ENCODE measurements around the gene SCUBE2. TPM values are rescaled to one million over a fixed set of nuclear protein-coding genes. Genes with fewer than 3 reads are reported as not detected.

The SCUBE2 gene
- total and polyA plus RNA-seq, 3 experiments from 2014 or later: 0.47 TPM; not detected in 2

GRCh38 chr11:9089636-9090035 is 1.8 kb downstream of the SCUBE2 start:
- ChIA-PET CTCF (no interaction called here), POLR2A (no interaction called here)
- Mint-ChIP-seq H3K4me1 (peaks cover 3 to 18% (median 5%) of the 10 kb centered on the region in 3 donors), H3K36me3 (no peaks in the 10 kb centered on the region), H3K4me3 (no peak overlapping the region), H3K9me3 (no peaks in the 10 kb centered on the region), H3K27me3 (peaks cover 42 to 72% of the 10 kb centered on the region in 2 donors), H3K27ac (no peak overlapping the region)
- Histone ChIP-seq H3K4me1 (ENCODE audit: insufficient read depth, low read length) (no peaks in the 10 kb centered on the region), H3K27ac (ENCODE audit: low read depth, low read length) (no peak overlapping the region), H3K4me3 (ENCODE audit: low read length) (no peak overlapping the region), H3K36me3 (ENCODE audit: insufficient read depth, low read length) (no peaks in the 10 kb centered on the region), H3K9me3 (ENCODE audit: low read length) (no peaks in the 10 kb centered on the region), H3K27me3 (ENCODE audit: insufficient read depth, low read length, poor library complexity, severe bottlenecking) (peaks cover 16% of the 10 kb centered on the region)
- DNase-seq: no peak

DNA sequence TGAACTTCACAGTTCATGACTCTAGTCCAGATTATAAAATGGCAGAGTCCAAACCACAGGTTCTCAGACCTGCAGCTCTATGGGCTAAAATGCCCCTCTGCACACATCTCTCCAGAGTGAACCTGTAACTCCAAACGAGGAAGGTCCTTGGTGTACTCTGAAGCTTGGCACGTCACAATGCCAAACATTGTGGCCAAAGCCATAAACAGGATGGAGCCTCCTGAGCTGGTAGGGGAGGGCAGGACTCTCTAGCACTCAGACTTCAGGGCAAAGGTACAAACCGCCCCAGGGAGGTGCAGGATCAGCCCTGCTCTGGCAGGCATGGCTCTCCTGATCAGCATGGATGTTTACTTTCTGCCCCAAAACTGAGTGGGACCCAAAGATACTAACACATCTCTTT is 2.3 kb downstream of the SCUBE2 start:
- H3K36me3 ChIP-seq (ENCODE audit: insufficient read depth, low read length): no peaks in the 10 kb centered on the region
- no peaks in the 10 kb centered on the region for H3K4me1 ChIP-seq (ENCODE audit: insufficient read depth, low read length)
- POLR2A ChIA-PET: no interaction called here
- Mint-ChIP-seq H3K9me3 (no peaks in the 10 kb centered on the region), H3K4me3 (no peak overlapping the region), H3K27me3 (peaks cover 44 to 71% of the 10 kb centered on the region in 2 donors), H3K36me3 (no peaks in the 10 kb centered on the region), H3K4me1 (peaks cover 3 to 18% (median 5%) of the 10 kb centered on the region in 3 donors), H3K27ac (no peak overlapping the region)
- CTCF ChIA-PET: interaction anchor here (1.3 kb wide), 1 partner anchor 418 kb away, joined by 4 read pairs; no protein-coding TSS in a partner anchor
- H3K27ac ChIP-seq (ENCODE audit: low read depth, low read length): no peak overlapping the region
- DNase-seq: no peak
- peaks cover 16% of the 10 kb centered on the region for H3K27me3 ChIP-seq (ENCODE audit: insufficient read depth, low read length, poor library complexity, severe bottlenecking)
- H3K9me3 ChIP-seq (ENCODE audit: low read length): no peaks in the 10 kb centered on the region
- no peak overlapping the region for H3K4me3 ChIP-seq (ENCODE audit: low read length)

- Histone ChIP-seq H3K27me3 (ENCODE audit: insufficient read depth, low read length, poor library complexity, severe bottlenecking) (no peaks in the 10 kb centered on the region), H3K36me3 (ENCODE audit: insufficient read depth, low read length) (no peaks in the 10 kb centered on the region), H3K4me1 (ENCODE audit: insufficient read depth, low read length) (no peaks in the 10 kb centered on the region), H3K4me3 (ENCODE audit: low read length) (no peak overlapping the region), H3K9me3 (ENCODE audit: low read length) (no peaks in the 10 kb centered on the region), H3K27ac (ENCODE audit: low read depth, low read length) (no peak overlapping the region)
- Mint-ChIP-seq H3K4me1 (no peaks in the 10 kb centered on the region), H3K27ac (no peak overlapping the region), H3K27me3 (peaks cover 13 to 21% of the 10 kb centered on the region in 2 donors), H3K36me3 (no peaks in the 10 kb centered on the region), H3K4me3 (no peak overlapping the region), H3K9me3 (no peaks in the 10 kb centered on the region)
- ChIA-PET POLR2A (no interaction called here), CTCF (no interaction called here)
- DNase-seq: no peak
These were observed 8.8 kb downstream of the SCUBE2 start for GRCh38 chr11:9082575-9082974.

DNA sequence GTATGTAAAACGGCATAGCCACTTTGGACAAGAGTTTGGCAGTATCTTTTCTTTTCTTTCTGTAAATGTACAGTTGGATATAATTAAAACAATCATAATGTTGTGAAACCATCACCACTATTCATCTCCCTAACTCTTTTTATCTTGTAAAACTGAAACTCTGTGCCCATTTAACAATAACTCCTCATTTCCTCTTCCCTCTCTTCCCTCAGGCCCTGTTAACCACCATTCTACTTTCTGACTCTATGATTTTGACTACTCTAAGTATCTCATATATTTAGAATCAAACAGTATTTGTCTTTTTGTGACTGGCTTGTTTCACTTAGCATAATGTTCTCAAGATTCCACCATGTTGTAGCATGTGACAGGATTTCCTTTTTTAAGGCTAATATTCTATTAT is 10.2 kb downstream of the SCUBE2 start:
- H3K4me1 Mint-ChIP-seq: no peaks in the 10 kb centered on the region

DNA sequence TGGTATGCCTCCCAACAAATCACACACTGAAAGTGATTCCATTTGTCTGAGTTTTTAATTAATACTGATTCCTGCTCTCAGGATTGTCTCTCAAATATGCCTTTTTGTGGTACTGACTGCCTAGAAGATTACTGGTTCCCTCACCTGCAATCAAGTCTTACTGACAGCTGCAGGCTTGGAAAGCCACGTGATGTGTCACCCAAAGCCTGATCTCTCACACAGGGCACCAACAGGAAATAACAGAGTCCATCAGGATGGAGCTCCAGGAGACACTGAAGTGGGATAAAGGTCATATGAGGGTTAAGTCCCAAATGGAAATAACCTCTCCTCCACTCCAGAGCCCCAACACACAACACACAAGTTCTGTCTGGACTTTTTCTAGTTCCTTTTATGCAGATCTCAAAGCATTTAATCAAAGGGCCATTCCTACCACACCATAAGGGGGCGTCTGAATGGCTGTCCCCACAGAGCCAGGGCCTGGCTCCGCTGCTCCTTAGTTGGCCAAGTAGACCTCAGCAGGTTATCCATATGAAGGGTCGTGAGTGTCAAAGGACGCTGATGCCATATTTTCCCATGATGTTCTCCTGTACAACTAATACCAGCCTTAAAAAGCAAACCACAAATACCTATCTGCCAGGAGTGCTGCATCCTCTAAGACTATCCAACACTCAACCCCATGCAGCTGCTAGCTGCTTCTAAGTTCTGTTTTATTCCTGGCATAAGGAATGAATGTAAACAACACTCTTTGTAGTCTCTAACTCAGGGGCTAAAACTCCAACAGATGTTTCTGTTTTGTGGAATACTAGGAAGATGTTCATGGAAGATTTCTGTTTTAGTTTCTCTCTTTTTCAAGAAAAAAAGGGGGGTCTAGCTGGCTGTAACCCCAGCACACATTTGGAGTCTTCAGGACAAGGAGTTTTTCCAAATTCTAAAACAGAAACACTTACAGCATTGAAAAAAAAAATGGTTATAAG is 13.0 kb downstream of the SCUBE2 start:
- no peaks in the 10 kb centered on the region for H3K9me3 Mint-ChIP-seq
- Histone ChIP-seq H3K4me3 (ENCODE audit: low read length) (no peak overlapping the region), H3K4me1 (ENCODE audit: insufficient read depth, low read length) (no peaks in the 10 kb centered on the region), H3K36me3 (ENCODE audit: insufficient read depth, low read length) (no peaks in the 10 kb centered on the region), H3K9me3 (ENCODE audit: low read length) (no peaks in the 10 kb centered on the region), H3K27me3 (ENCODE audit: insufficient read depth, low read length, poor library complexity, severe bottlenecking) (no peaks in the 10 kb centered on the region), H3K27ac (ENCODE audit: low read depth, low read length) (no peak overlapping the region)
- CTCF ChIA-PET: no interaction called here
- POLR2A ChIA-PET: no interaction called here
- H3K27me3 Mint-ChIP-seq: peaks cover 0 to 19% of the 10 kb centered on the region in 2 donors
- H3K27ac Mint-ChIP-seq: no peak overlapping the region
- no peak overlapping the region for H3K4me3 Mint-ChIP-seq
- no peaks in the 10 kb centered on the region for H3K36me3 Mint-ChIP-seq
- H3K4me1 Mint-ChIP-seq: no peaks in the 10 kb centered on the region
- no peak for DNase-seq

More for the DNA sequence above, 10.2 kb downstream of the SCUBE2 start:
- H3K36me3 ChIP-seq (ENCODE audit: insufficient read depth, low read length): no peaks in the 10 kb centered on the region
- Mint-ChIP-seq H3K27me3 (peaks cover 11 to 14% of the 10 kb centered on the region in 2 donors), H3K4me3 (no peak overlapping the region), H3K9me3 (no peaks in the 10 kb centered on the region), H3K27ac (no peak overlapping the region), H3K36me3 (no peaks in the 10 kb centered on the region)
- DNase-seq: no peak
- no peak overlapping the region for H3K27ac ChIP-seq (ENCODE audit: low read depth, low read length)
- CTCF ChIA-PET: no interaction called here
- H3K9me3 ChIP-seq (ENCODE audit: low read length): no peaks in the 10 kb centered on the region
- POLR2A ChIA-PET: no interaction called here
- H3K4me3 ChIP-seq (ENCODE audit: low read length): no peak overlapping the region
- no peaks in the 10 kb centered on the region for H3K27me3 ChIP-seq (ENCODE audit: insufficient read depth, low read length, poor library complexity, severe bottlenecking)
- no peaks in the 10 kb centered on the region for H3K4me1 ChIP-seq (ENCODE audit: insufficient read depth, low read length)

DNA sequence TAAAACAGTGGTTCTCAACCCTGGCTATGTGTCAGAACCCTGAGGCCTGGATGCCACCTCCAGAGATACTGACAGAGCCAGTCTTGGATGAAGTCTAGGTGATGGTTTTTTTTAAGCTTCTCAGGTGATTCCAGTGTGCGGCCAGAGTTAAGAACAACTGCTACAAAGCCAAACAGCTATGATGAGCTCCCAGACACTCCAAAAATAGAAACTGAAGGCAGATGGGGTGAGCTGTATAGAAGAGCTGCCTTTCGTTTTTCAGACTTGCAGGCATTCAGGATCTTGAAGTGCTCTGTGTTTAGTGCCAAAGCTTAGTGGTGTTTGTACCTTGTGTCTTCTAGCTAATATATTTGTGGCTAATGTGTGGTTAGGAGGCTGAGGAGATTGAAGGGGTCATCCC is 14.2 kb downstream of the SCUBE2 start:
- Histone ChIP-seq H3K27me3 (ENCODE audit: insufficient read depth, low read length, poor library complexity, severe bottlenecking) (no peaks in the 10 kb centered on the region), H3K27ac (ENCODE audit: low read depth, low read length) (no peak overlapping the region), H3K4me3 (ENCODE audit: low read length) (no peak overlapping the region), H3K9me3 (ENCODE audit: low read length) (no peaks in the 10 kb centered on the region), H3K36me3 (ENCODE audit: insufficient read depth, low read length) (no peaks in the 10 kb centered on the region), H3K4me1 (ENCODE audit: insufficient read depth, low read length) (no peaks in the 10 kb centered on the region)
- H3K36me3 Mint-ChIP-seq: no peaks in the 10 kb centered on the region
- peaks cover 2 to 27% of the 10 kb centered on the region in 2 donors for H3K27me3 Mint-ChIP-seq
- H3K4me1 Mint-ChIP-seq: no peaks in the 10 kb centered on the region
- H3K4me3 Mint-ChIP-seq: no peak overlapping the region
- no peak for DNase-seq
- no peaks in the 10 kb centered on the region for H3K9me3 Mint-ChIP-seq
- peak overlapping the region in 1 of 8 donors; percentile 18 for H3K27ac Mint-ChIP-seq
- POLR2A ChIA-PET: no interaction called here
- CTCF ChIA-PET: no interaction called here

GRCh38 chr11:9076661-9077060 is 14.7 kb downstream of the SCUBE2 start:
- no peak overlapping the region for H3K4me3 ChIP-seq (ENCODE audit: low read length)
- DNase-seq: no peak
- POLR2A ChIA-PET: no interaction called here
- Mint-ChIP-seq H3K36me3 (no peaks in the 10 kb centered on the region), H3K9me3 (no peaks in the 10 kb centered on the region), H3K4me3 (no peak overlapping the region), H3K4me1 (no peaks in the 10 kb centered on the region), H3K27me3 (peaks cover 3 to 27% of the 10 kb centered on the region in 2 donors), H3K27ac (no peak overlapping the region)
- CTCF ChIA-PET: no interaction called here
- H3K4me1 ChIP-seq (ENCODE audit: insufficient read depth, low read length): no peaks in the 10 kb centered on the region
- H3K27me3 ChIP-seq (ENCODE audit: insufficient read depth, low read length, poor library complexity, severe bottlenecking): no peaks in the 10 kb centered on the region
- no peaks in the 10 kb centered on the region for H3K36me3 ChIP-seq (ENCODE audit: insufficient read depth, low read length)
- no peaks in the 10 kb centered on the region for H3K9me3 ChIP-seq (ENCODE audit: low read length)
- H3K27ac ChIP-seq (ENCODE audit: low read depth, low read length): no peak overlapping the region

- no peak overlapping the region for H3K4me3 ChIP-seq (ENCODE audit: low read length)
- H3K27ac ChIP-seq (ENCODE audit: low read depth, low read length): no peak overlapping the region
- ChIA-PET CTCF (interaction anchor here (1.3 kb wide), 1 partner anchor 62 kb away, joined by 3 read pairs; no protein-coding TSS in a partner anchor), POLR2A (no interaction called here)
- peak overlapping the region in 1 of 8 donors; percentile 62 for H3K27ac Mint-ChIP-seq
- peaks cover 5 to 33% of the 10 kb centered on the region in 2 donors for H3K27me3 Mint-ChIP-seq
- H3K36me3 ChIP-seq (ENCODE audit: insufficient read depth, low read length): no peaks in the 10 kb centered on the region
- no peaks in the 10 kb centered on the region for H3K9me3 Mint-ChIP-seq
- no peaks in the 10 kb centered on the region for H3K36me3 Mint-ChIP-seq
- H3K4me3 Mint-ChIP-seq: no peak overlapping the region
- no peaks in the 10 kb centered on the region for H3K9me3 ChIP-seq (ENCODE audit: low read length)
- DNase-seq: no peak
- no peaks in the 10 kb centered on the region for H3K4me1 Mint-ChIP-seq
- H3K27me3 ChIP-seq (ENCODE audit: insufficient read depth, low read length, poor library complexity, severe bottlenecking): no peaks in the 10 kb centered on the region
- H3K4me1 ChIP-seq (ENCODE audit: insufficient read depth, low read length): no peaks in the 10 kb centered on the region
These were observed 15.4 kb downstream of the SCUBE2 start for GRCh38 chr11:9076046-9076445.

Measured in CD8-positive, alpha-beta memory T cell (primary cell).